Sigmoid colon (tissue), 7 donors: Measurements from ENCODE around the gene CDC34. TPM values are rescaled to one million over a fixed set of nuclear protein-coding genes. Genes with fewer than 3 reads are reported as not detected.

Experiments used
- DNase-seq: peaks from one replicate; pipeline ENCODE4 v3.0.0-alpha.2; 2019
- H3K27ac ChIP-seq, 4 donors: fragments of 200-600 bp; sonication (generic); one replicate each; pipeline ENCODE4 v1.5.1; 2016 to 2019; ENCODE audit warnings: mild to moderate bottlenecking in 1 of 4
- H3K27me3 ChIP-seq, 3 donors: fragments of 200-600 bp; sonication (generic); one replicate each; pipeline ENCODE4 v1.5.1; 2019; ENCODE audit warnings: mild to moderate bottlenecking in 1 of 3
- H3K36me3 ChIP-seq, 4 donors: fragments of 200-600 bp; sonication (generic); one replicate each; pipeline ENCODE4 v1.5.1; 2016 to 2019
- H3K4me1 ChIP-seq, 4 donors: fragments of 200-600 bp; sonication (generic); one replicate each; pipeline ENCODE4 v1.5.1; 2017 to 2019
- H3K4me3 ChIP-seq, 4 donors: fragments of 200-600 bp; sonication (generic); one replicate each; pipeline ENCODE4 v1.5.1; 2017 to 2019; ENCODE audit warnings: mild to moderate bottlenecking in 2 of 4, moderate library complexity in 1 of 4
- H3K9me3 ChIP-seq, 4 donors: fragments of 200-600 bp in 3 of 4; sonication (generic) in 3 of 4; one replicate each; pipeline versions ENCODE4 v1.5.1 to v1.6.1; 2013 to 2019
- CTCF ChIP-seq, 4 experiments: fragments of 450-650 bp in 3 of 4; fragments of 200-600 bp in 1 of 4; IDR thresholded peaks; one replicate each; pipeline ENCODE4 v1.5.1; 2016 to 2019; ENCODE audit warnings: antibody characterized with exemption in 4 of 4, mild to moderate bottlenecking in 3 of 4, moderate library complexity in 2 of 4
- EP300 ChIP-seq, 4 donors: sonication (generic); formaldehyde crosslinking; IDR thresholded peaks; one replicate each; pipeline ENCODE4 v1.6.1; 2017; ENCODE audit warnings: antibody characterized with exemption in 4 of 4
- POLR2A ChIP-seq, 2 donors: fragments of 450-650 bp; IDR thresholded peaks; one replicate each; pipeline ENCODE4 v1.6.1; 2016; ENCODE audit warnings: antibody characterized with exemption in 2 of 2, mild to moderate bottlenecking in 2 of 2, moderate library complexity in 2 of 2
- POLR2AphosphoS5 ChIP-seq, 4 donors: sonication (generic); formaldehyde crosslinking; IDR thresholded peaks; one replicate each; pipeline ENCODE4 v1.6.1; 2017; ENCODE audit warnings: antibody characterized with exemption in 4 of 4
- WGBS, 2 donors: extraction: QIAGEN DNeasy Blood & Tissue Kit; methylation state at CpG; one replicate each; pipeline ENCODE4 v1.1.7; 2013; 5-methylcytosine and 5-hydroxymethylcytosine counted together
- intact Hi-C: fragments of 100-400 bp; cut with DNase I; formaldehyde crosslinking; loops from one replicate; pipeline ENCODE4 v1.15.1; 2023
- polyA plus RNA-seq, 3 donors: library from polyadenylated mRNA; stranded (reverse); fragments of 200-250 nt; gene quantifications; one replicate each; pipeline ENCODE4 v1.2.3, GENCODE V29; 2013
- total RNA-seq, 4 donors: library from RNA; depleted of rRNA; stranded (reverse); fragments of >200 nt; gene quantifications; one replicate each; pipeline ENCODE4 v1.1.0, GENCODE V29; 2016
- donor health status: healthy with polysubstance abuse.
- donor health status: Bipolar disorder and iron deficiency.
- donor health status: healthy.

The CDC34 gene
- total and polyA plus RNA-seq, 7 donors: 74.9 to 152 (median 96.7) TPM

- intact Hi-C loops: no loop called here
- H3K27me3 ChIP-seq: peaks cover 40 to 88% (median 41%) of the 10 kb centered on the region in 3 donors
- DNase-seq: peak; percentile 80
These were observed 56.7 kb downstream of the CDC34 start for GRCh38 chr19:588093-588740.

GRCh38 chr19:588741-589692, 57.5 kb downstream of the CDC34 start:
- Histone ChIP-seq H3K9me3 (no peaks in the 10 kb centered on the region), H3K4me3 (peak overlapping the region in 1 of 4 donors; percentile 17), H3K36me3 (no peaks in the 10 kb centered on the region), H3K27ac (no peak overlapping the region), H3K4me1 (peaks cover 0 to 33% (median 27%) of the 10 kb centered on the region in 4 donors), H3K27me3 (peaks cover 40 to 89% (median 41%) of the 10 kb centered on the region in 3 donors)
- no peak for DNase-seq
- intact Hi-C loops: no loop called here
- TF ChIP-seq EP300 (IDR thresholded peaks at IDR 0.05) (no peak), CTCF (IDR thresholded peaks at IDR 0.05) (no peak), POLR2AphosphoS5 (IDR thresholded peaks at IDR 0.05) (no peak), POLR2A (IDR thresholded peaks at IDR 0.05) (no peak)
- WGBS, 2 donors: 10 to 16% methylated on average over 54 of the region's 54 CpGs

More at GRCh38 chr19:588093-588740, 56.7 kb downstream of the CDC34 start:
- TF ChIP-seq CTCF (IDR thresholded peaks at IDR 0.05): peak in 3 of 4 experiments; percentile 11 to 27 (median 17)
- TF ChIP-seq EP300 (IDR thresholded peaks at IDR 0.05): no peak
- no peak for TF ChIP-seq POLR2AphosphoS5 (IDR thresholded peaks at IDR 0.05)
- no peaks in the 10 kb centered on the region for H3K9me3 ChIP-seq
- WGBS, 2 donors: 3 to 9% methylated on average over 41 of the region's 41 CpGs
- H3K4me1 ChIP-seq: peaks cover 0 to 40% (median 29%) of the 10 kb centered on the region in 4 donors
- no peak overlapping the region for H3K27ac ChIP-seq
- peaks cover 0 to 6% (median 4%) of the 10 kb centered on the region in 4 donors for H3K36me3 ChIP-seq
- H3K4me3 ChIP-seq: no peak overlapping the region

- intact Hi-C loops: no loop called here
- H3K4me3 ChIP-seq: peak within 1 kb of the TSS in 1 of 4 donors; percentile 17
These were observed 58.3 kb downstream of the CDC34 start, which contains the start of gene HCN2 for GRCh38 chr19:589693-590395. Gene HCN2 (plus strand): TSS chr19:589881. CDS start chr19:589946, 65 bp downstream.

GRCh38 chr19:590396-590745, 58.8 kb downstream of the CDC34 start:
- no peak overlapping the region for H3K27ac ChIP-seq
- no peak for TF ChIP-seq POLR2AphosphoS5 (IDR thresholded peaks at IDR 0.05)
- TF ChIP-seq EP300 (IDR thresholded peaks at IDR 0.05): no peak
- no peak for TF ChIP-seq CTCF (IDR thresholded peaks at IDR 0.05)
- no peak for TF ChIP-seq POLR2A (IDR thresholded peaks at IDR 0.05)
- no peaks in the 10 kb centered on the region for H3K9me3 ChIP-seq
- 1% methylated on average over 50 of the region's 50 CpGs for WGBS, 2 donors
- no peak overlapping the region for H3K4me3 ChIP-seq
- intact Hi-C loops: no loop called here
- no peak for DNase-seq
- peaks cover 0 to 27% (median 23%) of the 10 kb centered on the region in 4 donors for H3K4me1 ChIP-seq
- peaks cover 35 to 79% (median 40%) of the 10 kb centered on the region in 3 donors for H3K27me3 ChIP-seq
- H3K36me3 ChIP-seq: no peaks in the 10 kb centered on the region

More at GRCh38 chr19:589693-590395, 58.3 kb downstream of the CDC34 start, which contains the start of gene HCN2:
- Histone ChIP-seq H3K27me3 (peaks cover 37 to 84% (median 40%) of the 10 kb centered on the region in 3 donors), H3K4me1 (peaks cover 0 to 27% (median 23%) of the 10 kb centered on the region in 4 donors), H3K9me3 (no peaks in the 10 kb centered on the region), H3K36me3 (no peaks in the 10 kb centered on the region), H3K27ac (no peak within 1 kb of the TSS)
- no peak for DNase-seq
- 1% methylated on average over 120 to 126 of the region's 132 CpGs for WGBS, 2 donors
- no peak for TF ChIP-seq EP300 (IDR thresholded peaks at IDR 0.05)
